Transverse colon (tissue), 4 donors: Measurements from ENCODE around the gene WIPF1. TPM values are rescaled to one million over a fixed set of nuclear protein-coding genes. Genes with fewer than 3 reads are reported as not detected.

ENCODE experiments used
- DNase-seq: peaks from one replicate; pipeline ENCODE4 v3.0.0-alpha.2; 2019
- H3K27ac ChIP-seq, 4 donors: fragments of 200-600 bp; sonication (generic); 2 replicates each; pipeline ENCODE4 v1.5.1; 2016 to 2018; ENCODE audit warnings: inconsistent platforms in 4 of 4
- H3K27me3 ChIP-seq: fragments of 200-600 bp; sonication (generic); 2 replicates; pipeline ENCODE4 v1.5.1; 2017; ENCODE audit warnings: inconsistent platforms
- H3K36me3 ChIP-seq, 4 donors: fragments of 200-600 bp; sonication (generic); 2 replicates each; pipeline ENCODE4 v1.5.1; 2017 to 2019; ENCODE audit warnings: inconsistent platforms in 4 of 4
- H3K4me1 ChIP-seq, 4 donors: fragments of 200-600 bp; sonication (generic); 2 replicates each; pipeline ENCODE4 v1.5.1; 2017 to 2020; ENCODE audit warnings: inconsistent platforms in 4 of 4
- H3K4me3 ChIP-seq, 4 donors: fragments of 200-600 bp; sonication (generic); 1 replicate in 1 of 4; 2 replicates in 3 of 4; pipeline versions ENCODE4 v1.5.1 to v1.6.1; 2017 to 2019; ENCODE audit warnings: inconsistent platforms in 4 of 4
- H3K9me3 ChIP-seq, 2 donors: fragments of 200-600 bp; sonication (generic); 2 replicates each; pipeline ENCODE4 v1.5.1; 2017 to 2019; ENCODE audit warnings: inconsistent platforms in 2 of 2
- CTCF ChIP-seq, 5 experiments: fragments of 200-600 bp in 3 of 5; fragments of 450-650 bp in 2 of 5; sonication (generic) in 3 of 5; IDR thresholded peaks; 1 replicate in 2 of 5; 2 replicates in 3 of 5; pipeline ENCODE4 v1.5.1; 2016 to 2017; ENCODE audit warnings: antibody characterized with exemption in 5 of 5, inconsistent platforms in 3 of 5, mild to moderate bottlenecking in 2 of 5, moderate library complexity in 1 of 5
- EP300 ChIP-seq: sonication (generic); formaldehyde crosslinking; IDR thresholded peaks from one replicate; pipeline ENCODE4 v1.6.1; 2017; ENCODE audit warnings: antibody characterized with exemption, low read depth
- POLR2A ChIP-seq: fragments of 450-650 bp; IDR thresholded peaks from one replicate; pipeline ENCODE4 v1.6.1; 2016; ENCODE audit warnings: antibody characterized with exemption, mild to moderate bottlenecking, moderate library complexity
- POLR2AphosphoS5 ChIP-seq, 3 donors: sonication (generic); formaldehyde crosslinking; IDR thresholded peaks; one replicate each; pipeline ENCODE4 v1.6.1; 2016; ENCODE audit warnings: antibody characterized with exemption in 3 of 3
- WGBS, 2 donors: methylation state at CpG; one replicate each; pipeline ENCODE4 v1.1.5; 2018; ENCODE audit warnings: low coverage in 1 of 2; 5-methylcytosine and 5-hydroxymethylcytosine counted together
- in situ Hi-C, 4 donors: fragments of 200-750 bp; cut with MboI; loops; one replicate each; pipeline versions ENCODE4 v1.15.0 to v1.15.1; 2017; ENCODE audit warnings: low sequenced_read_pairs in 3 of 4, low pct_ligation_motif_present in 1 of 4, low pct_unique_long_range_greater_than_20kb in 1 of 4
- intact Hi-C: fragments of 100-400 bp; cut with DNase I; formaldehyde crosslinking; loops from one replicate; pipeline ENCODE4 v1.15.1; 2023; ENCODE audit warnings: low total_unique reads
- total RNA-seq, 4 donors: library from RNA; depleted of rRNA; stranded (reverse); fragments of >200 nt; gene quantifications; one replicate each; pipeline ENCODE4 v1.1.0, GENCODE V29; 2016

Gene WIPF1
- total RNA-seq, 4 donors from 2014 or later = 8.5 to 32.6 (median 16.1) TPM

- intact Hi-C loops = loop anchor here (10.0 kb wide), 1 partner anchor 71 kb away; no protein-coding TSS in a partner anchor
- TF ChIP-seq POLR2A (no peak), CTCF (IDR thresholded peaks at IDR 0.05) (no peak)
- Histone ChIP-seq H3K9me3 (no peaks in the 10 kb centered on the region), H3K27ac (no peak overlapping the region), H3K4me1 (peaks cover 0 to 56% (median 28%) of the 10 kb centered on the region in 4 donors), H3K27me3 (no peaks in the 10 kb centered on the region), H3K36me3 (no peaks in the 10 kb centered on the region), H3K4me3 (no peak overlapping the region)
- 72 to 74% methylated on average over 4 of the region's 4 CpGs for WGBS, 2 donors
- in situ Hi-C loops = no loop called here
- DNase-seq = no peak
Measured at GRCh38 chr2:174614261-174614660, 16.7 kb upstream of the WIPF1 start.

- no peaks in the 10 kb centered on the region for H3K36me3 ChIP-seq
- no peaks in the 10 kb centered on the region for H3K27me3 ChIP-seq
- intact Hi-C loops (loop anchor here (10.0 kb wide), 1 partner anchor 71 kb away; no protein-coding TSS in a partner anchor), in situ Hi-C loops (no loop called here)
- H3K27ac ChIP-seq = no peak overlapping the region
- TF ChIP-seq EP300 (no peak), POLR2AphosphoS5 (IDR thresholded peaks at IDR 0.05) (no peak), POLR2A (no peak), CTCF (IDR thresholded peaks at IDR 0.05) (no peak)
- no peak overlapping the region for H3K4me3 ChIP-seq
- no peaks in the 10 kb centered on the region for H3K9me3 ChIP-seq
- H3K4me1 ChIP-seq = peaks cover 0 to 62% (median 28%) of the 10 kb centered on the region in 4 donors
- no peak for DNase-seq
- 56 to 67% methylated on average over 2 of the region's 2 CpGs for WGBS, 2 donors
Measured at GRCh38 chr2:174613531-174613930, 15.9 kb upstream of the WIPF1 start.

- TF ChIP-seq CTCF (IDR thresholded peaks at IDR 0.05) = no peak
- intact Hi-C loops (loop anchor here (10.0 kb wide), 1 partner anchor 72 kb away; no protein-coding TSS in a partner anchor), in situ Hi-C loops (no loop called here)
- H3K4me1 ChIP-seq = peaks cover 3 to 67% (median 31%) of the 10 kb centered on the region in 4 donors
- no peaks in the 10 kb centered on the region for H3K9me3 ChIP-seq
- H3K27me3 ChIP-seq = no peaks in the 10 kb centered on the region
- DNase-seq = no peak
- no peak overlapping the region for H3K27ac ChIP-seq
- no peaks in the 10 kb centered on the region for H3K36me3 ChIP-seq
- H3K4me3 ChIP-seq = no peak overlapping the region
- WGBS, 2 donors = 0 to 30% methylated on average over 1 of the region's 1 CpG
Measured at GRCh38 chr2:174612970-174613369, 15.4 kb upstream of the WIPF1 start.

- 80 to 92% methylated on average over 3 of the region's 3 CpGs for WGBS, 2 donors
Measured at GRCh38 chr2:174611854-174612253, 14.2 kb upstream of the WIPF1 start.

More at GRCh38 chr2:174611854-174612253, 14.2 kb upstream of the WIPF1 start:
- no peak for DNase-seq
- Histone ChIP-seq H3K4me1 (peaks cover 11 to 73% (median 37%) of the 10 kb centered on the region in 4 donors), H3K27ac (no peak overlapping the region), H3K4me3 (no peak overlapping the region), H3K9me3 (no peaks in the 10 kb centered on the region), H3K36me3 (no peaks in the 10 kb centered on the region), H3K27me3 (no peaks in the 10 kb centered on the region)
- TF ChIP-seq POLR2AphosphoS5 (IDR thresholded peaks at IDR 0.05) (no peak), EP300 (no peak), CTCF (IDR thresholded peaks at IDR 0.05) (no peak), POLR2A (no peak)
- in situ Hi-C loops (no loop called here), intact Hi-C loops (loop anchor here (10.0 kb wide), 1 partner anchor 73 kb away; no protein-coding TSS in a partner anchor)
